GM12878 (cell line): Measurements from ENCODE around the gene LRP3.

Source experiments
- BHLHE40 ChIP-seq, 2 experiments: fragments of 450-650 bp in 1 of 2; IDR thresholded peaks; 2 replicates each; pipeline ENCODE4 v1.6.1; 2011 to 2017; ENCODE audit warnings: low read depth in 2 of 2, borderline replicate concordance in 1 of 2, improper control_type of control experiment in 1 of 2, low read length in 1 of 2, mild to moderate bottlenecking in 1 of 2
- CTCF ChIP-seq, 3 experiments: IDR thresholded peaks in 2 of 3; conservative IDR thresholded peaks in 1 of 3; 2 replicates each; pipeline ENCODE4 v1.5.1; 2011; ENCODE audit warnings: low read depth in 3 of 3, low read length in 3 of 3, mild to moderate bottlenecking in 3 of 3, control low read depth in 2 of 3, moderate library complexity in 2 of 3, inconsistent platforms in 1 of 3, mixed read lengths in 1 of 3; ENCODE audit not compliant: control insufficient read depth in 2 of 3, insufficient read depth in 1 of 3; ENCODE audit errors: extremely low read depth in 1 of 3
- ESRRA ChIP-seq: IDR thresholded peaks from 2 replicates; pipeline ENCODE4 v1.6.1; 2012; ENCODE audit warnings: mild to moderate bottlenecking, low read length, improper control_type of control experiment
- HCFC1 ChIP-seq: fragments of 150-350 bp; IDR thresholded peaks from 2 replicates; pipeline ENCODE4 v1.6.1; 2014; ENCODE audit warnings: low read length
- POLR2A ChIP-seq: IDR thresholded peaks from 2 replicates; pipeline ENCODE4 v1.6.1; 2011; ENCODE audit warnings: low read depth, mild to moderate bottlenecking, low read length
- POLR2AphosphoS2 ChIP-seq: IDR thresholded peaks from 2 replicates; pipeline ENCODE4 v1.6.1; 2011; ENCODE audit warnings: low read depth, mild to moderate bottlenecking, low read length, improper control_type of control experiment, moderate library complexity
- REST ChIP-seq: IDR thresholded peaks from 2 replicates; pipeline ENCODE4 v1.6.1; 2012; ENCODE audit warnings: mild to moderate bottlenecking, low read depth, low read length
- SIN3A ChIP-seq: IDR thresholded peaks from 2 replicates; pipeline ENCODE4 v1.6.1; 2012; ENCODE audit warnings: low read depth, low read length, improper control_type of control experiment
- SUZ12 ChIP-seq: fragments of 200-600 bp; sonication (generic); IDR thresholded peaks from one replicate; pipeline ENCODE4 v1.6.1; 2018; ENCODE audit warnings: antibody characterized with exemption, mild to moderate bottlenecking; ENCODE audit not compliant: unreplicated experiment

GRCh38 chr19:33254245-33254824 lies 60.2 kb downstream of the LRP3 start:
- TF ChIP-seq CTCF (IDR thresholded peaks at IDR 0.05 in 2 of 3, conservative IDR thresholded peaks at IDR 0.05 in 1 of 3; ENCODE audit: control insufficient read depth in 2 of 3, extremely low read depth in 1 of 3, insufficient read depth in 1 of 3, low read depth in 3 of 3, low read length in 3 of 3) (no peak), BHLHE40 (IDR thresholded peaks at IDR 0.05; ENCODE audit: borderline replicate concordance in 1 of 2, low read depth in 2 of 2, low read length in 1 of 2) (no peak), ESRRA (no peak), POLR2AphosphoS2 (no peak), SUZ12 (no peak), HCFC1 (no peak), SIN3A (no peak), REST (no peak), POLR2A (no peak)
